SK-N-MC (cell line): ENCODE measurements around the gene AP1S1.
"Not testable (repeated sequence)": the region's sequence is repeated elsewhere in the genome, so short reads cannot be mapped to it uniquely, and the experiment has no call there.

Source experiments
- DNase-seq: peaks from one replicate; pipeline ENCODE4 v3.0.0-alpha.2; 2011; ENCODE audit warnings: low read depth, low spot score
- H3K27ac ChIP-seq: fragments of 200-600 bp; sonication (generic); 2 replicates; pipeline ENCODE4 v1.5.1; 2016; ENCODE audit warnings: mixed run types
- H3K36me3 ChIP-seq: fragments of 200-600 bp; sonication (generic); 2 replicates; pipeline ENCODE4 v1.6.1; 2017; ENCODE audit warnings: antibody characterized with exemption, low read length, mixed read lengths; ENCODE audit not compliant: insufficient read depth
- H3K4me3 ChIP-seq: fragments of 200-600 bp; sonication (generic); 2 replicates; pipeline ENCODE4 v1.5.1; 2016
- H3K9ac ChIP-seq: fragments of 200-600 bp; sonication (generic); 2 replicates; pipeline ENCODE4 v1.8.0; 2017; ENCODE audit warnings: mixed run types, mixed read lengths; ENCODE audit not compliant: insufficient read length
- H3K9me3 ChIP-seq: fragments of 200-600 bp; sonication (generic); 2 replicates; pipeline ENCODE4 v1.6.1; 2017; ENCODE audit warnings: low read depth, mild to moderate bottlenecking, antibody characterized with exemption, low read length, moderate library complexity, mixed read lengths
- EZH2 ChIP-seq: fragments of 200-600 bp; sonication (generic); IDR thresholded peaks from one replicate; pipeline ENCODE4 v1.6.1; 2017; ENCODE audit warnings: antibody characterized with exemption
- FOXP2 ChIP-seq: optimal IDR thresholded peaks from 2 replicates; pipeline ENCODE3; 2011; ENCODE audit warnings: mild to moderate bottlenecking, moderate library complexity; ENCODE audit not compliant: insufficient read depth; ENCODE audit errors: extremely low read length, control extremely low read depth
- POLR2AphosphoS5 ChIP-seq: IDR thresholded peaks from 2 replicates; pipeline ENCODE4 v1.6.1; 2012; ENCODE audit warnings: mild to moderate bottlenecking, low read depth, low read length, borderline replicate concordance

AP1S1 gene

GRCh38 chr7:101129603-101130117 is 24.6 kb upstream of the AP1S1 start:
- no peaks in the 10 kb centered on the region for H3K9me3 ChIP-seq
- no peak overlapping the region for H3K9ac ChIP-seq
- H3K36me3 ChIP-seq: no peaks in the 10 kb centered on the region
- no peak overlapping the region for H3K27ac ChIP-seq
- TF ChIP-seq POLR2AphosphoS5 (no peak), FOXP2 (no peak), EZH2 (no peak)
- no peak for DNase-seq
- no peak overlapping the region for H3K4me3 ChIP-seq

DNA sequence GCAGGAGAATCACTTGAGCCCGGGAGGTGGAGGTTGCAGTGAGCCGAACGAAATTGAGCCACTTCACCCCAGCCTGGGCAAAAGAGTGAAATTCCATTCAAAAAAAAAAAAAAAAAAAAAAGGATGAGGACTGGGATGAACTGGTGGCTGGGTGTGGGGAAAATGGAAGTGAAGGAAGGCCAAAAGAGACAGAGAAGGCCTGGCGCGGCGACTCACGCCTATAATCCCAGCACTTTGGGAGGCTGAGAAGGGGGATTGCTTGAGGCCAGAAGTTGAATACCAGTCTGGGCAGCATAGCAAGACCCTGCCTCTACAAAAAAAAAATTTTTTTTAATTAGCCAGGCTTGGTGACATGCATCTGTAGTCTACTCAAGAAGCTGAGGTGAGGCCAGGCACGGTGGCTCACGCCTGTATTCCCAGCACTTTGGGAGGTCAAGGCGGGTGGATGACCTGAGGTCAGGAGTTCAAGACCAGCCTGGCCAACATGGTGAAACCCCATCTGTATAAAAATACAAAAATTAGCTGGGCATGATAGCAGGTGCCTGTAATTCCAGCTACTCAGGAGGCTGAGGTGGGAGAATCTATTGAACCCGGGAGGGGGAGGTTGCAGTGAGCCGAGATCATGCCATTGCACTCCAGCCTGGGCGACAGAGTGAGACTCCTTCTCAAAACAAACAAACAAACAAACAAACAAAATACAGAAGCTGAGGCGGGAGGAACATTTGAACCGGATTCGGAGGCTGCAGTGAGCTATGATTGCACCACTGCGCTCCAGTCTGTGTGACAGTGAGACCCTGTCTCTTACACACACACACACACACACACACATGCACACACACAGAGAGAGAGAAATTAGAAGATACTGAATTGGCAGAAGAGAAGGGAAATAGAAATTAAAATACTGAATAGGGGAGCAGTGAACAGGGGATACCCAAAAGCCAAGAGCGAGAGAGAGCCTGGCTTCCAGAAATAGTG is 21.4 kb upstream of the AP1S1 start:
- not testable (repeated sequence) for H3K27ac ChIP-seq, H3K9me3 ChIP-seq, H3K4me3 ChIP-seq, H3K9ac ChIP-seq, H3K36me3 ChIP-seq, DNase-seq

- Histone ChIP-seq H3K9me3 (no peaks in the 10 kb centered on the region), H3K9ac (no peak overlapping the region), H3K36me3 (no peaks in the 10 kb centered on the region), H3K27ac (peak overlapping the region; percentile 46; the same call in 1 of the 2 replicates), H3K4me3 (peak overlapping the region; percentile 38)
- DNase-seq: no peak
- TF ChIP-seq FOXP2 (no peak), EZH2 (no peak), POLR2AphosphoS5 (no peak)
Measured at GRCh38 chr7:101133621-101134398, 20.5 kb upstream of the AP1S1 start.

DNA sequence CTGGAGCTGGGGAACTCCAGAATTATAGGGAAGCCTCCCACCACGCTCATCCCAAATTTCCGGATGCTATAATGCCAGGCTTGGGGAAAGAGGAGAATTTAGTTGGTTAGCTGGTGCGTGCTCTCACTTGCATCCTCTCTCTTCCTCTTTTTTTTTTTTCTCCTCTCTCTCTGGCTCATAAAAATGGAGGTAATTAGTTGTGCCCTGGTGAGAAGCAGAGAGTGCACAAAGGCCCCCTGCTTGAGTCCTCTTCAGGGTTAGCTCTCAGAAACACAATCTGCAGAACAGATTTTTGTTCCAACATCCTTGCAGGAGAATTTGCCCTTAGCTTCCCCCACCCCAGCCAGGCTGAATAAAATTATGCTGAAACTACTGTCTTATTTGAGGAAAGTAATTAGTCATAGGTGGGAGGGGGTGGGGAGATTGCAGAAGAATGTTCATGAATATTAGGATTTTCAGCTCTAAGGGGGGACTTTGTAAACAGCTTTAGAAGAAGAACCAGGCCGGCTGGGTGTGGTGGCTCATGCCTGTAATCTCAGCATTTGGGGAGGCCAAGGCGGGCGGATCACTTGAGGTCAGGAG is 19.8 kb upstream of the AP1S1 start:
- Histone ChIP-seq H3K9me3 (no peaks in the 10 kb centered on the region), H3K4me3 (peak overlapping the region; percentile 38), H3K9ac (no peak overlapping the region), H3K36me3 (no peaks in the 10 kb centered on the region), H3K27ac (peak overlapping the region; percentile 46; the same call in 1 of the 2 replicates)
- TF ChIP-seq EZH2 (no peak), POLR2AphosphoS5 (no peak), FOXP2 (no peak)
- DNase-seq: peak; percentile 35

DNA sequence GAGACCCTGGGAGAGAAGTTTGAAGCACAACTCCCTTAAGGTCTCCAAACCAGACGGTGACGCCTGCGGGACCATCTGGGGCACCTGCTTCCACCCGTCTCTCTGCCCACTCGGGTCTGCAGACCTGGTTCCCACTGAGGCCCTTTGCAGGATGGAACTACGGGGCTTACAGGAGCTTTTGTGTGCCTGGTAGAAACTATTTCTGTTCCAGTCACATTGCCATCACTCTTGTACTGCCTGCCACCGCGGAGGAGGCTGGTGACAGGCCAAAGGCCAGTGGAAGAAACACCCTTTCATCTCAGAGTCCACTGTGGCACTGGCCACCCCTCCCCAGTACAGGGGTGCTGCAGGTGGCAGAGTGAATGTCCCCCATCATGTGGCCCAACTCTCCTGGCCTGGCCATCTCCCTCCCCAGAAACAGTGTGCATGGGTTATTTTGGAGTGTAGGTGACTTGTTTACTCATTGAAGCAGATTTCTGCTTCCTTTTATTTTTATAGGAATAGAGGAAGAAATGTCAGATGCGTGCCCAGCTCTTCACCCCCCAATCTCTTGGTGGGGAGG is 16.5 kb upstream of the AP1S1 start:
- TF ChIP-seq FOXP2 (no peak), EZH2 (no peak), POLR2AphosphoS5 (no peak)
- Histone ChIP-seq H3K9ac (no peak overlapping the region), H3K27ac (no peak overlapping the region), H3K4me3 (no peak overlapping the region), H3K36me3 (no peaks in the 10 kb centered on the region), H3K9me3 (no peaks in the 10 kb centered on the region)
- no peak for DNase-seq

DNA sequence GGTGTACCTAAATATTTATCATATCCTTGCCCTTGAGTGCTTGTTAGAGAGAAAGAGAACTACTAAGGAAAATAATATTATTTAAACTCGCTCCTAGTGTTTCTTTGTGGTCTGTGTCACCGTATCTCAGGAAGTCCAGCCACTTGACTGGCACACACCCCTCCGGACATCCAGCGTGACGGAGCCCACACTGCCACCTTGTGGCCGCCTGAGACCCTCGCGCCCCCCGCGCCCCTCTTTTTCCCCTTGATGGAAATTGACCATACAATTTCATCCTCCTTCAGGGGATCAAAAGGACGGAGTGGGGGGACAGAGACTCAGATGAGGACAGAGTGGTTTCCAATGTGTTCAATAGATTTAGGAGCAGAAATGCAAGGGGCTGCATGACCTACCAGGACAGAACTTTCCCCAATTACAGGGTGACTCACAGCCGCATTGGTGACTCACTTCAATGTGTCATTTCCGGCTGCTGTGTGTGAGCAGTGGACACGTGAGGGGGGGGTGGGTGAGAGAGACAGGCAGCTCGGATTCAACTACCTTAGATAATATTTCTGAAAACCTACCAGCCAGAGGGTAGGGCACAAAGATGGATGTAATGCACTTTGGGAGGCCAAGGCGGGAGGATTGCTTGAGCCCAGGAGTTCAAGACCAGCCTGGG is 15.9 kb upstream of the AP1S1 start:
- no peak for DNase-seq
- H3K4me3 ChIP-seq: no peak overlapping the region
- TF ChIP-seq POLR2AphosphoS5 (no peak), EZH2 (no peak), FOXP2 (no peak)
- H3K27ac ChIP-seq: no peak overlapping the region
- no peak overlapping the region for H3K9ac ChIP-seq
- no peaks in the 10 kb centered on the region for H3K9me3 ChIP-seq
- no peaks in the 10 kb centered on the region for H3K36me3 ChIP-seq

GRCh38 chr7:101140339-101140699 is 14.0 kb upstream of the AP1S1 start:
- no peaks in the 10 kb centered on the region for H3K36me3 ChIP-seq
- no peak overlapping the region for H3K9ac ChIP-seq
- no peak overlapping the region for H3K4me3 ChIP-seq
- H3K9me3 ChIP-seq: no peaks in the 10 kb centered on the region
- H3K27ac ChIP-seq: no peak overlapping the region
- DNase-seq: no peak
- TF ChIP-seq FOXP2 (no peak), POLR2AphosphoS5 (no peak), EZH2 (no peak)

GRCh38 chr7:101140746-101141382 is 13.4 kb upstream of the AP1S1 start:
- no peak for TF ChIP-seq POLR2AphosphoS5
- TF ChIP-seq EZH2: no peak
- TF ChIP-seq FOXP2: no peak
- Histone ChIP-seq H3K9ac (no peak overlapping the region), H3K4me3 (no peak overlapping the region), H3K36me3 (no peaks in the 10 kb centered on the region), H3K27ac (no peak overlapping the region), H3K9me3 (no peaks in the 10 kb centered on the region)
- DNase-seq: no peak
